Inferior parietal cortex (tissue), 1 donor: ENCODE results near the gene FNDC3A.
A peak's percentile ranks its signal among the peaks of the same experiment; 100 is the strongest.

Experiments
- DNase-seq: peaks from one replicate; pipeline ENCODE4 v3.0.0-alpha.2; 2016; ENCODE audit errors: extremely low spot score

Gene FNDC3A, protein sequence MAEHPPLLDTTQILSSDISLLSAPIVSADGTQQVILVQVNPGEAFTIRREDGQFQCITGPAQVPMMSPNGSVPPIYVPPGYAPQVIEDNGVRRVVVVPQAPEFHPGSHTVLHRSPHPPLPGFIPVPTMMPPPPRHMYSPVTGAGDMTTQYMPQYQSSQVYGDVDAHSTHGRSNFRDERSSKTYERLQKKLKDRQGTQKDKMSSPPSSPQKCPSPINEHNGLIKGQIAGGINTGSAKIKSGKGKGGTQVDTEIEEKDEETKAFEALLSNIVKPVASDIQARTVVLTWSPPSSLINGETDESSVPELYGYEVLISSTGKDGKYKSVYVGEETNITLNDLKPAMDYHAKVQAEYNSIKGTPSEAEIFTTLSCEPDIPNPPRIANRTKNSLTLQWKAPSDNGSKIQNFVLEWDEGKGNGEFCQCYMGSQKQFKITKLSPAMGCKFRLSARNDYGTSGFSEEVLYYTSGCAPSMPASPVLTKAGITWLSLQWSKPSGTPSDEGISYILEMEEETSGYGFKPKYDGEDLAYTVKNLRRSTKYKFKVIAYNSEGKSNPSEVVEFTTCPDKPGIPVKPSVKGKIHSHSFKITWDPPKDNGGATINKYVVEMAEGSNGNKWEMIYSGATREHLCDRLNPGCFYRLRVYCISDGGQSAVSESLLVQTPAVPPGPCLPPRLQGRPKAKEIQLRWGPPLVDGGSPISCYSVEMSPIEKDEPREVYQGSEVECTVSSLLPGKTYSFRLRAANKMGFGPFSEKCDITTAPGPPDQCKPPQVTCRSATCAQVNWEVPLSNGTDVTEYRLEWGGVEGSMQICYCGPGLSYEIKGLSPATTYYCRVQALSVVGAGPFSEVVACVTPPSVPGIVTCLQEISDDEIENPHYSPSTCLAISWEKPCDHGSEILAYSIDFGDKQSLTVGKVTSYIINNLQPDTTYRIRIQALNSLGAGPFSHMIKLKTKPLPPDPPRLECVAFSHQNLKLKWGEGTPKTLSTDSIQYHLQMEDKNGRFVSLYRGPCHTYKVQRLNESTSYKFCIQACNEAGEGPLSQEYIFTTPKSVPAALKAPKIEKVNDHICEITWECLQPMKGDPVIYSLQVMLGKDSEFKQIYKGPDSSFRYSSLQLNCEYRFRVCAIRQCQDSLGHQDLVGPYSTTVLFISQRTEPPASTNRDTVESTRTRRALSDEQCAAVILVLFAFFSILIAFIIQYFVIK

DNA sequence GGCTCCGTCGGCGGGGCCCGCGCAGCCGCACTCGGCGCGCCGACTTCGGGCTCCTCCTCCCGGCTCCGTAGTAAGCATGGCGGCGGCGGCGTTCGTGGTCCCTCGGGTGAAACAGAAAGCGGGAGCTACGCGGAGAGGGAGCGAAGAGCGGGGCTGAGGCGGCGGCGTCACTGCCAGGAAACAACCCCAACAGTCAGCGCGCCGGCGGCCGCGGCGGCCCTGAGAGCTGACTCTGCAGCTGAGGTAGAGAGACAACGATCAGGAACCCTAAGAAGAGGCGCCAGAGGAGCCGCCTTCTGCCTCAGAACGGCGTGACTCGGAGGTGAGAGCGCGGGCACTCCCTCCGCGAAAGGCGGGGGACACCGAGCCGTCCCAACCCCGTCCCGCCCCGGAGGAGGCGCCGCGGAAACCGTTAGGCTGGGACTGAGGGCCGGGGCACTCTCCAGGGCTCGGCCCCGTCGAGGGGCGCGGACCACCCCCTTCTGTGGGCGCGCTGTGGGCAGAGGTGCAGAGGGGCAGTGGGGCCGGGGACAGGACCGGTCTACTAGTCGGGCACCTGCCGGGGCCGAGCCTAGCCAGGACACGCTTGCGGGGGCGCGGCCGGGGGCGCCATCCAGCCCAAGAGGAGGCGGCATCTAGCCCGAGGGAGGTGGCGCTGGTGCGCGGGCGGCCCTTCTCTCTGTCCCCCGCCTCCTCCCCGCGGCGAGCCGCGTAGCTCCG, at the start of gene FNDC3A:
Gene FNDC3A, plus strand, starts transcription at position 57 of the 720 bp plus-strand sequence. CDS start 30,279 bp downstream, outside the sequence.
- DNase-seq = peak; percentile 68

DNA sequence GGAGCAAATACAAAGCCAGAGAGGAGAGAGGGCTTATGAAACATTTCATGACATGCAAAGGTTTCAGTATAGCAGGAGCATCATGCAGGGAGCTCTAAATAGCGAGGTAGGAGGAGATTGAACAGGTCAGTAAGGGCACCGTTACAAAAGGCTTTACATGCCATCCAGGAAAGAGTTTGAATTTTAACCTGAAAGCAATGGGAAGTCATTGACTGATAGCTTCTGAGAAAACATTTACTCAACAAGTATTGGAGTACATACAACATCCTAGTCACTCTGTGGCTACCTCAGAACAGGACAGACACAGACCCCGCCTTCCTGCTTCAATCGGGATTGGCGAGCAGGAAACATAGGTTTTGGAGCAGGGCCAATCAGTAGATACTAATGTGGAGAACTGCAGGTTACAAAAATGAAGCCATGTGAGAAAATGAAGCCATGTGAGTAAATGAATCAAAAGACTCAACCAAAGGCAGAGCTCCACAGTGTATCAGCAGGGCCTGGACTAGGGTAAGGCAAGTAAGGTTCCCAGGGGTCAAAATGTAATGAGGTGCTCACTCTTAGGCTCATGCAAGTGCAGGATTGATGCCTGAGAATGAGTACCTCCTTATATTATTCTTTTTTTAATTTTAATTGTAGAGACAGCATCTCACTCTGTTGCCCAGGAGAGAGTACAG, 46.8 kb upstream of the FNDC3A start:
- no peak for DNase-seq

DNA sequence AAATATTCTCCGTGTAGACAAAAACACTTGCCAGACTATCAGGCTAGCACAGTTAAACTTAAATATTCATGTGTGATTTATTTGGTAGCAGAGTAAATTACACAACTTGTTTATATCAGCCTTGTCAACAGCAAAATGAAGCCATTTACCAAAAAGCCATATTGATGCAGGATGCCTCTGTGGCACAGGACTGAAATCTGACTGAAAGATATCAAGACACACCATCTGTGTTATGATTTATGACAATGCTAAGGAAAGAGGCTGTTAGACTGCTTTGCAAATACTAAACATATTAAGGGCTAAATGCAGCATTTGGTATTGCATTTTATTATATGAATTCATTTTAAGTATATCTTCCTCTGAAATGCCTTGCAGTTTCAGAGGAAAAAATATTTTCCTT, 44.8 kb upstream of the FNDC3A start:
- DNase-seq = no peak

DNA sequence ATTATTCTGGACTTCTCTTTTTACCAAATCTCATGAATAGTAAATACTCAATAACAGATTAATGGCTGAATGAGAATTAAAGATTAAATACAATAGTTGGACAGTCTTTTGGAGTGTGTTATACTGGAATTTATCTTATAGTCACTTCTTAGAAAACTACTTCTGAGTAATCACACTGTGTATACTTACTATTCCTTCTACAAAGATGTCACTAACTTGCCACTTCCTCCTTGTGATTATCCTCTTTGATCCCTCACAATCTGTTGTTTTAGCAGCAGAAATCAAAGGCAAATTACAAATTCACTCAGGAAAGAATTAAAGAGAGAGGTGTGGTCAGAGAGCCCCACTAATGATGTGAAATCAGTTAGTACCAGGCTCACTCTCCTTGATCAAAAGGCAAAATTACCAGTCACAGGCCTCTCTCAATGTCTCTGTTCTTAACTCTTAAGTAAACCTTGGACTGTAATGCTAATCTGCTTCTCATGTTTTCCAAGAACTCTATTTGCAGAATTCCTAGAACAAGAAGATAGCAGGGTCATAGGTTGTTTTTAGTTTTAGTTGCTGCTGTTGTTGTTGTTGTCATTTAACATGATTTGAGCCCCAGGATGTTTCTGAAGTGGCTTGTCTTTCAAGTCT, 37.3 kb upstream of the FNDC3A start:
- DNase-seq = no peak

DNA sequence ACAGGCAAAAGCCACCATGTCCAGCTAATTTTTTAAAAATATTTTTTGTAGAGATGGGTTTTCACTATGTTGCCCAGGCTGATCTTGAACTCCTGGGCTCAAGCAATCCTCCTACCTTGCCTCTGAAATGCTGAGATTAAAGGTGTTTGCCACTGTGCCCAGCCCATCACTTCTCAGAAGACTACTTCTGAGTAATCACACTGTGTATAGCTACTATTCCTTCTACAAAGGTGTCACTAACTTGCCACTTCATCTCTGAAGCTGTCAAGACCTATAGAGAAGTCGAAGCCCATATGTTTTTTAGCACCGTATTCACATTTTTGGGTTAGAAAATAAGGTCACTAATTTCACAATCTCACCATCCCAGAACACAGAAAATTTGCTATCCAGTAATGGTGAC, 36.0 kb upstream of the FNDC3A start:
- DNase-seq = no peak

DNA sequence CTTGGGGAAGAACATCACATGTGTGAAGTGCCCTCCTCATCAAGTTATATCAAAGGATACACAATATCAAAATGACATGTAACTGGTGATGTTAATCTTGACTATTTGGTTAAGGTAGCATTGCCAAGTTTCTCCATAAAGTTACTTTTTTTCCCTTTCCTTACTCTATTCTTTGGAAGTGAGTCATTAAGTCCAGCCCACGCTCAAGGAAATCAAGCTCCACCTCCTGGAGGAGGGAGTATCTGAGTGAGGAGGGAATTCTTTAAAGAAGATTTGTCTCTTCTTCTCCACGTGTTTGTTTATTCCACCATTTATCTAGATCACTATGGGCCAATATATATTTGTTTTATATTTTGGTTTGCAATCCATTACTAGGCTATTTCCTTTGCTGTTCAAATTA, 33.6 kb upstream of the FNDC3A start:
- DNase-seq = no peak

DNA sequence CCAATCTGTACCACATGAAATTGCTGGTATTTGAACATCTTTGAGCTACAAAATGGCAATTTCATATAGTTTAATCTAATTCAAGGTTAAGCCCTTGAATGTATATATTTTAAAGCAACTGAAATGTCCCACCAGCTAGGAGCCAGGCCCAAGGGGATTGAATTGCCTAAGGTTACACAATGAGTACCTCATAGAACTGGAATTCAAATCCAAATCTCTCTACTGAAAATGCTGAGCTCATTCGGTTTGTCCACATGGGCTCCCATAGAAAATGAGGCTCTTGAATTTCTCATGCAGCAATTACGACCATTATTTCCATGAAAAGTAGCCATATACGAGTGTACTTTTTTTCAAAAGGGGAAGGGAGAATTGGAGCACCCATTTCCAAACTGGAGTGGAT, 31.5 kb upstream of the FNDC3A start:
- no peak for DNase-seq

DNA sequence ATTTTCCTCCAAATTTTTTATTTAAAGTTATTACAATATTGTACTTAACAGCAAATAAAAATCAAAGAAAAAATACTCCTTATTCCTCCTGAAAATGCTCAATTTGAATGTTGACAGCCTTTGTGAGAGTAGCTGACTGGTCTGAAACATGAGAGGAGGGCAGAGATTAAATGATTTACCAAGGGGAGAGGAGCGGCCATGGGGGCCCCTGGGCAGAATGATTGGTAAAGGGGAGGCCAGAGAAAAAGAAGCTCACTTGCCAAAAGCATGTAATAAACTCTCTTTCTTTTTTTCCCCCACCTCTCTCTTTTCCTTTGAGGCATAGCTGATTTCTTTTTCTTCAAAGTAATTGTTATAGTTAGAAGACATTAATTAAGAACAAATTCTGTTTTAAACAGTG, 30.1 kb upstream of the FNDC3A start:
- DNase-seq = no peak

DNA sequence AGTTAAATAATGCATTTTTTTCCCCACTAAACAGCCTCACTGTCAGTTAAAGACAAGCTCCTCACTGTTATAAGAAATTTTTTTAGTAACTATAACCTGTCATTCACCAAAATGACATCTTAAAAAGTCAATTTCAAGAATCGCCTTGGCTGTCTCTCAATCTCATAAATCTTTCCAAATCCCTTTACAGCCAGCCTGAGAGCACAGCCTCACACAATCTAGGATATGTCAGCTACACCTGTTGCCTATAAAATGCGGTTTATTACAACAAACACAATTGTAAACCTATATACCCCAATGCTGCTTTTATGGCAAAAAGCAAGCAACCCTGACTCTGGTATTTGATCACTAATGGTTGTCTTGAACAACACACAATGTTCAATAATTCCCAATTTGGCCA, 29.5 kb upstream of the FNDC3A start:
- no peak for DNase-seq

DNA sequence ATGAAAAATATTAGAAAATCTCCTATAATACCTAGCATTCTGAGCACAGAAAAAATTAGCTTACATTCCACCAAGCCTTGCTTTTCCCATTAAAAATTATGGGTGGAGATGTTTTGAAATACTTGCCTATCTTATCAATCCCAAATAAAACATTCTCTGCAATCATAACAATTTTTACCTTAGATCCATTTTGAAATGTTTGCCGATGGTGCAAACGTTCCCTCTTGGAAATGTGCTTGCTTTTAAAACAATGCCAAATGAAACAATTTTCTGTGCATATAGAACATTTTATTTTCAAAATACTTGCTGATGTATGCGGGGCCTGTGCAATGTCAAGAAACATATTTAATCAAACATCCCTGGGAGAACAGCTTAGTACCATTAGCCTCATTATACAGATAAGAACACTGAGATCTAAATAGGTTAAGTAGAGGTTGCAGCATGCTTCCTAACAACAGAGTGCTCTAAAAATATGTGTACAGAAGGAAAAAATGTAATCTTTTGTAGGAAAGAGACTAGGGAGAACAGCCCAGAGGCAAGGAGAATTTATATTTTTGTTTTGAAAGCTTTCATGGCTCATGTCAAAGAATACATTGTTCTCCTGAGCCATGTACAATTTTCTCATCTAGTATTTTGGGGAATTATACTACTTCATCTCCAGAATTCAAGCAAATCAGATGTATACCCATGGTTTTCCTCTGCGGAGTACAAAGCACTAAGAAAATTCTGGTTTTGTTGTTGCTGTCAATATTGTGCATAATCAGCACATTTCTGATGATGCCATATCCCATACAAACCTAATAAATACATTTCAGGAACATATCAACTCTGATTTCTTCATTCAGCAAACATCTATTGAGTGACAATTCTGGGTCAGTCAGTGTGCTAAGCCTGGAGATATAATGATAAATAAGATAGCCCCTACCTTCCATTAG, 25.9 kb upstream of the FNDC3A start:
- no peak for DNase-seq

DNA sequence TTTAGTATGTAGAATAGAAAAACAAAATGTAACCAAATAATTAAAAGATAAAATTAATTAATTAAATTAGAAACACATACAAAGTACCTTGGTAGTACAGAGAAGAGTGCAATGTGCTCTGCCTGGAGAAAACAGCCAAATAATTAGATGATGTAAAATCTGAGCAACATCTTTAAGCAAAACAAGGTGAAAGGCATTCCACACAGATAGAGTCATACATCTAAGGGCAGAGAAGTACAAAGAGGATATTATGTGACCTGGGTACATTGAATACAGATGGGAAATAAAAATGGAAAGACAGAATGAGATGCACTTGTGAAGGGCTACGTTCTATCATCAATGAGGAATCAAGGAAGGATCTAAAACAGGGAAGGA, 25.2 kb upstream of the FNDC3A start:
- DNase-seq = no peak

DNA sequence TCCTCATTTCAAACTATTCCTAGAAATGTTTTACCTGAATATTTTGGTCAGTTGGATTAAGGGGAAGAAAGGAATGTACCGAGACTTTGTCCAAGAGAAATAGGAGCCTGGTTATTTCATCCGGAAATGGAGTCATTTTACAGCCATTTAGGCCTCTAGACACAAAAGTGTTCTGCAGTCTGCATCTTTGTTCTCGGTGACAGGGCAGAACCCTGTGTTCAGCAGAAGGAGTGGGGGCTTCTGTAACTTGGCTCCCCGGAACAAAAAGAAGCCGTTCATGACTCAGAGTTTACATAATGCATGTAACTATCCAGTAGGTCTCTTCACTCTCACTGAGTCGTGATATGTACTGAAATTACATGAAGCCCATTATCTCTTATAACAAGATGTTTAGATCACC, 21.6 kb upstream of the FNDC3A start:
- no peak for DNase-seq

DNA sequence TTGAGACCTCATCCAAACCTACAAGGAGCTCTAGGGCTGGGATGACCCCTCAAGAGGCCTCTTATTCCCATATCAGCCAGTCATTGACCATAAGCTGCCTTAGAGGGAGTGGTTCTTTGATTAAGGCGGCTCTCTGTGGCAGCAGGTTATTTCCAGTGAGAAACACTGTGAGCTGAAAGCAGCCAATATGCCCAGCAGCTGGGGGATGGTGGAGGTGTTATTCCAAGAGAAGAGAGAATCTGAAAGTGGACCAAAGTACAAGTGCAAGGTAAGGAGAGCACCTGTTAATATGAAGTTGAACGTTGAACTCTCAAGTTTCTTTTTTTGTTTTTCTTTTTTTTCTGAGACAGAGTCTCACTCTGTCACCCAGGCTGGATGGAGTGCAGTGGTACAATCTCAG, 20.2 kb upstream of the FNDC3A start:
- no peak for DNase-seq

DNA sequence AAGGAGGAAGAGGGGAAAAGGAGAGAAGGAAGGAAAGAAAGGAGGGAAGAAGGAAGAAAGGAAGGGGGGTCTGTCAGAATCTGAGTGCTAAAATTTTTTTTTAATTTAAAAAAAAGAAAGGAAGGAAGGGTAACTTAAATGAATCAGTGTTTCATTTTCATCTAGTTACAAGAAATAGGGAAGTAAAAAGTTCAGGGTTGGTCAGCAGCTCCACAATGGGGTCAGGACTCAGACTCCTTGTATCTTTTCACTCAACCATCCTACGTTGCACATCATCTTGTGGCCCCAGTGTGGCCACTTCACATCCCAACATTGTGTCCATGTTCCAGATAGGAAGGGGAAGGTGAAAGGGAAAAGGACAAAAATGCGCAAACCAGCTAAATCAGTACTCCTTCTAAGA, 14.3 kb upstream of the FNDC3A start:
- DNase-seq = no peak

DNA sequence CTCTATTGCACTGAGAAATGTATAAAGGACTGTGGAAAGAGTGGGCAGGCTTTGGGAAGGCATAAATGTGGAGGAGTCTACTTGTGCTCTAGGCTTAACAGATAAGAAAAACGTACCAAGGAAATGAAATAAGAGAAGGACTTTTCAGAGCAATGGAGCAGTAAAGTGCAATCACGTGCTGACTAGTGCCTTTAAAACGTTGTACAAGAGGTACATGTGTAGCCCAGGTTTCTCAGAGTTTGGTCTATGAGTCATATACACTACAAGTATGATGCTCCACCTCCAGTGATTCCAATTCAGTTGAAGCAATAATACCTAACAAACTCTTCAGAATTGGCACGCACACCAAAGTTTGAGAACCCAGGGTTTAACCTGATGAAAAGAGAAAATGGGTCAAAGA, 13.4 kb upstream of the FNDC3A start:
- DNase-seq = no peak

DNA sequence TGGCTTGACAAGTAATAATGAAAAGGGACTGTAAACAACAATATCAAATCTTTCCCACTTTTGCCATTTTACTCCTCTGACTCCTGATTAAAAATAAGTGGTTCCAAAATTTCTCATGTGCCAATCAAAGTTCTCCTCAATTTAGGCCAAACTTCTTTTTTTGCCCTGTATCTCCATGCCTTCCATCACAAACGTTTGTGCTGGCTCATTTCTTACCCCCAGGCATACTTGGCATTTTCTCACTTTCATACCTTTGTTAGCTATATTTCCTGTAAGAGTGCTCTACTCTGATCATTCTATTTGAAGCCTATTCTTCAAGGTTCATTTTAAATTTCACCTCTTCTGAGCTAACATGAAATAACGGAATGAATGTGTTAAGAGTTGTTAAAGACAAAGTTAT, 10.0 kb upstream of the FNDC3A start:
- no peak for DNase-seq

DNA sequence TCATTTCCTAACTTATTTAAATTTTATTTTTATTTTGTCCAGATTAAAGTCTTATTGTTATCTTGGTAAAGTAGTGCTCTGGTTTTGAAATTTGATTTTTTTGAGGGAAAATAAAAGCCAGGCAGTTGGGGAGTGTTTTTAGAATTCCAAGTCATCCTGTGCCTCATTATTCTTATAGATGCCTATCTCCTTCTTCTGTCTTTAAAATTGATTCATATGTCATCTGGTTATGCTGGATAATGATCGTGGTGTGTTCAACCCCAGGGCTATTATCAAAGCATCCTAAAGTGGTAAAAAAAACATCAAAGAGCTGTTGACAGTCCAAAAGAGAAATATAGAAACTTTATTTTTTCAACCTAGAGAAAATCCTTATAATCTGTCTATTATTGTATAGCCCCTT, 6.0 kb upstream of the FNDC3A start:
- no peak for DNase-seq

DNA sequence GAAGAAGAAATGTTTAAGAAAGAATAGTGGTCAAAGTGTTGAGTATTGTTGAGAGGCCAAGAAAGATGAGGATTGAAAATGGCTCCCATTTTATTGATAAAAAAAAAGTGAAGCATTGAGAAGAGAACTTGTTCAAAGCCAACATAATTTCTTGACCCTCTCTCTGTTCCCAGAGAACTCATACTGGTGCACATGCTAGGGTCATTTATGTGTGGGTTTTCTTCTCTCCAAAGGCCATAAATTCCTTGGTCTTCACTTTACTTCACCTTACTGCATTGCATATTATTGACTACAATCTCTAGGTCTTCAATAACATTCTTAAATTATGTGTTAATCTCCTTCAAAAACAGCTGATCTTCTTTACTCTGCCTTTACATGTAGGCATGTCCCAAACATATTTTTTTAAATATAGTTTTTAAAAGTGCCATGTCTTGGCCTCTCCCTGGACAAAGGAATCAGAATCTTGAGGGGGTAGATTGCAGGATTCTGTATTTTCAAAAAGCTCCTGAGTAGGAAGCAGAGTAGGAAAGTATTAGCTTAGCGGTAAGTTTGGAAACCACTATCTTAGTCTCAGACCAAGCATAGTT, 1.8 kb upstream of the FNDC3A start:
- no peak for DNase-seq
